Nephron progenitor cell (in vitro differentiated cells): ENCODE results near the gene DACH2.
A peak's percentile ranks its signal among the peaks of the same experiment; 100 is the strongest.

Source experiments
- DNase-seq: peaks from one replicate; pipeline ENCODE4 v3.0.0; 2021
- H3K27ac Mint-ChIP-seq: 2 replicates; pipeline ENCODE4 v1.8.0; 2021; ENCODE audit warnings: mild to moderate bottlenecking, moderate library complexity, mixed read lengths
- H3K27me3 Mint-ChIP-seq: 2 replicates; pipeline ENCODE4 v1.8.0; 2021; ENCODE audit warnings: mild to moderate bottlenecking, low read depth, mixed read lengths; ENCODE audit not compliant: poor library complexity
- H3K36me3 Mint-ChIP-seq: 2 replicates; pipeline ENCODE4 v1.8.0; 2021; ENCODE audit warnings: low read depth, mixed read lengths
- H3K4me1 Mint-ChIP-seq: 2 replicates; pipeline ENCODE4 v1.8.0; 2021; ENCODE audit warnings: mixed read lengths
- H3K4me3 Mint-ChIP-seq: 2 replicates; pipeline ENCODE4 v1.8.0; 2021; ENCODE audit warnings: mild to moderate bottlenecking, moderate library complexity, mixed read lengths
- H3K9me3 Mint-ChIP-seq: 2 replicates; pipeline ENCODE4 v1.8.0; 2021; ENCODE audit warnings: mild to moderate bottlenecking, moderate library complexity, mixed read lengths
- TF ChIP-seq, protein P1 (sequence below): fragments of 200-600 bp; sonication (generic); IDR thresholded peaks from 2 replicates; pipeline ENCODE4 v1.5.0; 2021; ENCODE audit warnings: antibody characterized with exemption

Gene DACH2

DNA sequence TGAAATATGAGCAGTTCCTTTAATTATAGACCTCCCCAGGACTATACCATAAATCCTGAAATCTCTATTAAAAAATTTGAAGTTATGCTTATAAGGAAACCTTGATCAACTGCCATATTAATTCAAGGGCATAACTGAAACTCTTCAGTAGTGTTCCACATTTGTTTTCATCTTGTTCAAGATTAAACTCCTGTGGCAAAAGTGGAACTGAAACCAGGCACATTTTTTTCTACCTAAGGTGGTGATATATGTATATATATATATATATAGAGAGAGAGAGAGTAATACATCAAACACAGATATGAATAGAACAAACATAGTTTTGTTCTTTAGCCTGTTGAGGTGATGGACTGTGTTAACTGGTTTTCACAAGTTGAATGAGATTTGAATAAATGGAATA is 287.9 kb downstream of the DACH2 start:
- TF ChIP-seq, protein P1, sequence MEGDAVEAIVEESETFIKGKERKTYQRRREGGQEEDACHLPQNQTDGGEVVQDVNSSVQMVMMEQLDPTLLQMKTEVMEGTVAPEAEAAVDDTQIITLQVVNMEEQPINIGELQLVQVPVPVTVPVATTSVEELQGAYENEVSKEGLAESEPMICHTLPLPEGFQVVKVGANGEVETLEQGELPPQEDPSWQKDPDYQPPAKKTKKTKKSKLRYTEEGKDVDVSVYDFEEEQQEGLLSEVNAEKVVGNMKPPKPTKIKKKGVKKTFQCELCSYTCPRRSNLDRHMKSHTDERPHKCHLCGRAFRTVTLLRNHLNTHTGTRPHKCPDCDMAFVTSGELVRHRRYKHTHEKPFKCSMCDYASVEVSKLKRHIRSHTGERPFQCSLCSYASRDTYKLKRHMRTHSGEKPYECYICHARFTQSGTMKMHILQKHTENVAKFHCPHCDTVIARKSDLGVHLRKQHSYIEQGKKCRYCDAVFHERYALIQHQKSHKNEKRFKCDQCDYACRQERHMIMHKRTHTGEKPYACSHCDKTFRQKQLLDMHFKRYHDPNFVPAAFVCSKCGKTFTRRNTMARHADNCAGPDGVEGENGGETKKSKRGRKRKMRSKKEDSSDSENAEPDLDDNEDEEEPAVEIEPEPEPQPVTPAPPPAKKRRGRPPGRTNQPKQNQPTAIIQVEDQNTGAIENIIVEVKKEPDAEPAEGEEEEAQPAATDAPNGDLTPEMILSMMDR: no peak
- Mint-ChIP-seq H3K36me3 (peaks cover 6% of the 10 kb centered on the region), H3K9me3 (peaks cover 10% of the 10 kb centered on the region), H3K27ac (no peak overlapping the region), H3K4me3 (no peak overlapping the region), H3K4me1 (no peaks in the 10 kb centered on the region), H3K27me3 (no peaks in the 10 kb centered on the region)
- DNase-seq: no peak

DNA sequence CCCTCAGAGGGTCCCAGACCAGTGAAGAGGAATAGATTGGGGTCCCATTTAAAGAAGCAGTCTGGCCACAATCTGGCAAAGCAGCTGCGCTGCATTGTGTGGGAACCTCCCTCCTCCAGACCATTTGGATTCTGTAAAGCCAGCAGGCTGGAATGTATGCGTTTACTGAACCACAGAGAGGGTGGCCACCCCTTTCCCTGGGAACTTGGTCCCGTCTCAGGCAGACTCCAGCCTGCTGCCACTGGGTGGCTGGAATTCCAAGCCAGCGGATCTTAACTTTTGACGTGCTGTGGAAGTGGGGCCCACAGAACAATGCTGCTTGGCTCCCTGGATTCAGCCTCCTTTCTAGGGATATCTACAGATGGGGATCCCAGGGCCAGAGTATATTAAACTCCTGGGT is 307.2 kb downstream of the DACH2 start:
- H3K36me3 Mint-ChIP-seq: peaks cover 29% of the 10 kb centered on the region
- DNase-seq: peak; percentile 15
- no peaks in the 10 kb centered on the region for H3K4me1 Mint-ChIP-seq
- peaks cover 44% of the 10 kb centered on the region for H3K9me3 Mint-ChIP-seq
- H3K4me3 Mint-ChIP-seq: no peak overlapping the region
- H3K27me3 Mint-ChIP-seq: no peaks in the 10 kb centered on the region
- TF ChIP-seq, protein P1: no peak
- peak overlapping the region; percentile 64 for H3K27ac Mint-ChIP-seq

DNA sequence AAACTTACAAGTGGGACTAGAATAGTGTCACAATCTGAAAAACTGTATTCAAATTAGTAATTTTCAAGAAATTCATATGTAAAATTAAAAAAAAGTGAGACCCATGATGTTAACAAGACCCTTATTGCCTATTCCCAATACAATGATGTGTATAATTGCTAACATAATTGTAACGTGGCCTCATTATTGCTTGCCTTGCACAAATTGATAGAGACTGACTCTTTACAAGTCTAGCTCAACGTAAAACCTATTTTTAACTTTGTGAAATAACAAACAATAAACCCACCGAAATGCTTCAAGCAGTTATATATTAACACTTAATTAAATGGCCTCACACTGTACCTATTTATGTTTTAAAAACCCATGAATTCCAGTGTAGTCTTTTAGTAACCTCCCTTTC is 312.5 kb downstream of the DACH2 start:
- Mint-ChIP-seq H3K36me3 (peaks cover 9% of the 10 kb centered on the region), H3K9me3 (peaks cover 20% of the 10 kb centered on the region), H3K4me1 (no peaks in the 10 kb centered on the region), H3K4me3 (no peak overlapping the region), H3K27me3 (no peaks in the 10 kb centered on the region), H3K27ac (no peak overlapping the region)
- TF ChIP-seq, protein P1: no peak
- DNase-seq: no peak

DNA sequence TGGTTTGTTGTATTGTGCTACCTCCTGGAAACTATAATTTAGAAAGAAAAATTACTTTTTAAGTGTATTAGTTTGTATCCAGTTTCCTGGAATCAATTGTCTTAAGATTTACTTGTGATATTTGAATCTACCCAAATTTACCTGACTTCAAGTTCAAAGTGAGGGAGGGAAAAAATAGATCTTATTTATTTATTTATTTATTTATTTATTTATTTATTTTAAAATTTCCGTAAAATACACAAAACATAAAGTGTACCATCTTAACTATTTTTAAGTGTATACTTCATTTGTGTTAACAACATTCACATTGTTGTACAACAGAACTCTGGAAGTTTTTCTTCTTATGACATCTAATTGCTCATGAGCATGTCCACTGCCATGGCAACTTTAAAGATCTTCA is 356.0 kb downstream of the DACH2 start:
- TF ChIP-seq, protein P1: no peak
- Mint-ChIP-seq H3K27ac (no peak overlapping the region), H3K36me3 (peaks cover 10% of the 10 kb centered on the region), H3K4me3 (no peak overlapping the region), H3K4me1 (peaks cover 85% of the 10 kb centered on the region), H3K27me3 (no peaks in the 10 kb centered on the region), H3K9me3 (no peaks in the 10 kb centered on the region)
- DNase-seq: no peak

DNA sequence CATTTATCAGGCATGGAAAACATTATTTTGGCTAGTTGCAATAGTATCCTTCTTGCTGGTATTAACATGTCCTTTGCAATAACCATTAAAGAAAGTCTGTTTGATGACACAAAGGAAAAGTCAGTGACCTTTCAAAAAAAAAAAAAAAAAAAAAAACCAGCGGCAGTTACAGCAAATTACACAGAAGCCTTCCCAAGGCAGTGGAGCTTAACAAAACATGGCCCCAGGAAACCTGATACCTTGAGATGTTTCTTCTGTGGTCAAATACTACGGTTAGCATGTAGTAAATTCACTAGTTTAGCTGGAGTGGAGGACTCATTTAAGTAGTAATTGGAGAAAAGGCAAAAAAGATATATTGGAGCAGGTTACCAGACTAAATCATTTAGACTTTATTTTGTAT is 359.1 kb downstream of the DACH2 start:
- TF ChIP-seq, protein P1: no peak
- no peaks in the 10 kb centered on the region for H3K27me3 Mint-ChIP-seq
- H3K4me3 Mint-ChIP-seq: peak overlapping the region; percentile 48
- DNase-seq: peak; percentile 28
- H3K4me1 Mint-ChIP-seq: peaks cover 93% of the 10 kb centered on the region
- H3K27ac Mint-ChIP-seq: peak overlapping the region; percentile 92
- peaks cover 15% of the 10 kb centered on the region for H3K36me3 Mint-ChIP-seq
- no peaks in the 10 kb centered on the region for H3K9me3 Mint-ChIP-seq

DNA sequence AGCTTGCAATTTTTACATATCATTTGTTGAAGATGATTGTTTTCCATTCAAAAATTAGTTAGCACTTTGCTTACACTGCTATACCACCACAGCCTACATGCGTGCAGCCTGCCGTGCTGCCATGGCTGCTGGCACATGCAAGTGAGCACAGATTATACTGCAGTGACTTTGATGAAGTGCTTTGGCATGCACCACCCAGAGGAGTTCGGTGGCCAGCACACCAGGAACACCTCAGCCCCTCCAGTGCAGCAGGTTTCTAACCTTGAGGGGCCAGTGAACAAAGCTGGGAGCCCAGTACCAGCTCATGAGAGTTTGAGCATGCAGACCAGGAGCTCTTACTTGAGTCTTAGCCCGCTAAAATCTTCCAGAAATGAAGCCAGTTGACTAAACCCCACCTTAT is 431.5 kb downstream of the DACH2 start:
- H3K9me3 Mint-ChIP-seq: no peaks in the 10 kb centered on the region
- H3K4me1 Mint-ChIP-seq: peaks cover 5% of the 10 kb centered on the region
- no peaks in the 10 kb centered on the region for H3K36me3 Mint-ChIP-seq
- peaks cover 4% of the 10 kb centered on the region for H3K27me3 Mint-ChIP-seq
- H3K27ac Mint-ChIP-seq: no peak overlapping the region
- no peak overlapping the region for H3K4me3 Mint-ChIP-seq
- TF ChIP-seq, protein P1: no peak
- DNase-seq: no peak
